Adrenal gland (tissue), 12 donors: ENCODE measurements around the gene ACOT7. TPM values are rescaled to one million over a fixed set of nuclear protein-coding genes. Genes with fewer than 3 reads are reported as not detected.

Experiments
- DNase-seq, 7 donors: peaks; one replicate each; pipeline ENCODE4 v3.0.0-alpha.2; 2019 to 2020
- H3K27ac ChIP-seq, 5 donors: fragments of 200-600 bp; sonication (generic) in 4 of 5; 1 replicate in 3 of 5; 2 replicates in 2 of 5; pipeline versions ENCODE4 v1.5.1 to v1.8.0; 2016 to 2020; ENCODE audit warnings: mild to moderate bottlenecking in 1 of 5
- H3K27me3 ChIP-seq: fragments of 200-600 bp; 2 replicates; pipeline ENCODE4 v1.8.0; 2021
- H3K36me3 ChIP-seq, 2 donors: fragments of 200-600 bp; replicated peaks in 1 of 2; 1 replicate in 1 of 2; 2 replicates in 1 of 2; pipeline versions ENCODE4 v1.5.1 to v1.8.0; 2018 to 2022
- H3K4me1 ChIP-seq, 2 donors: fragments of 200-600 bp; replicated peaks in 1 of 2; 1 replicate in 1 of 2; 2 replicates in 1 of 2; pipeline versions ENCODE4 v1.5.1 to v1.8.0; 2018 to 2021
- H3K4me3 ChIP-seq, 4 donors: fragments of 200-600 bp; sonication (generic) in 3 of 4; one replicate each; pipeline ENCODE4 v1.5.1; 2016 to 2018
- H3K9me3 ChIP-seq, 3 donors: fragments of 200-600 bp; sonication (generic) in 1 of 3; replicated peaks in 1 of 3; 1 replicate in 2 of 3; 2 replicates in 1 of 3; pipeline versions ENCODE4 v1.5.1 to v1.8.0; 2016 to 2021
- POLR2A ChIP-seq, 2 donors: fragments of 450-650 bp; IDR thresholded peaks; one replicate each; pipeline ENCODE4 v1.6.1; 2017; ENCODE audit warnings: antibody characterized with exemption in 2 of 2, mild to moderate bottlenecking in 2 of 2, moderate library complexity in 1 of 2
- WGBS, 4 donors: extraction: QIAGEN DNeasy Blood & Tissue Kit in 2 of 4; methylation state at CpG; one replicate each; pipeline versions ENCODE4 v1.1.5 to v1.1.7; 2013 to 2017; 5-methylcytosine and 5-hydroxymethylcytosine counted together
- intact Hi-C, 2 donors: fragments of 100-400 bp; cut with DNase I; formaldehyde crosslinking; loops; one replicate each; pipeline versions ENCODE4 v1.14.1 to v1.15.0; 2022 to 2023
- polyA plus RNA-seq, 3 donors: library from polyadenylated mRNA; stranded (reverse); fragments of 200-250 nt in 2 of 3; fragments of 350-450 nt in 1 of 3; fragmentation: Illumina TruSeq in 1 of 3; extraction: RNeasy Lipid Tissue Mini Kit (QIAGEN cat#74804) in 1 of 3; gene quantifications; one replicate each; pipeline ENCODE4 v1.2.3, GENCODE V29; 2013 to 2014
- total RNA-seq, 9 donors: library from RNA; depleted of rRNA in 4 of 9; stranded (reverse); fragments of >200 nt in 4 of 9; fragments of 120-200 nt in 1 of 9; fragmentation: NEBNext Ultra II Directional in 1 of 9; extraction: Animal tissue kit (Norgen Biotek cat#: 25700) in 1 of 9; gene quantifications; one replicate each; pipeline versions ENCODE4 v1.1.0 to v1.2.4, GENCODE V29; 2013 to 2023
- TF ChIP-seq, protein P1 (sequence below), 6 experiments: fragments of 450-650 bp in 4 of 6; fragments of 200-600 bp in 2 of 6; sonication (generic) in 1 of 6; IDR thresholded peaks; 1 replicate in 5 of 6; 2 replicates in 1 of 6; pipeline versions ENCODE4 v1.5.1 to v1.8.0; 2016 to 2021; ENCODE audit warnings: antibody characterized with exemption in 6 of 6, mild to moderate bottlenecking in 2 of 6, moderate library complexity in 1 of 6
- donor health status: healthy with polysubstance abuse.
- donor health status: Bipolar disorder and iron deficiency.
- donor health status: DM: yes; HTN: yes; CAD: no.
- donor health status: DM: no; HTN: no; CAD: no.
- donor health status: DM: no; HTN: no; CAD: no.
- donor health status: DM: yes; HTN: yes; CAD: no.

Gene ACOT7
- total and polyA plus RNA-seq, 12 donors: 8.4 to 29.4 (median 14.5) TPM

DNA sequence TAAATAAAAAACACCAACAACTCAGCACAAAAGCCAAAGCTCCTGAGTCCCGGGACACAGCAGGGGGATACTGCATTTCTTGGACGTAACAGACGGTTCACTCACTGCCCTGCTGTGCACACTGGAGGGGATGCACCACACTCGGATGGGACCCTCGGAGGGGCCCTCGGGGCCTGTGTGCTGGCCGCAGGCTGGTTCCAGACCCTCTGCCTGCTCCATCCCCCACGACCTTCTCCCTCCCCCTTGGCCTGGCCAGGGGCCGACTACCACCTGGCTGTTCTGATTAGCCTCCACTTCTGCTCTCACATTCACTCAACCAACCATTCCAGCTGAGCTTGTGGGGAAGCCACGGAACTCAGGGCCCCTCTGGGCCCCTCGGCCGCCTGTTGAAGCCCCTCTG lies 64.9 kb downstream of the ACOT7 start:
- H3K4me1 ChIP-seq: no peaks in the 10 kb centered on the region
- no peaks in the 10 kb centered on the region for H3K9me3 ChIP-seq
- H3K4me3 ChIP-seq: no peak overlapping the region
- no peaks in the 10 kb centered on the region for H3K27me3 ChIP-seq
- intact Hi-C loops: no loop called here
- no peaks in the 10 kb centered on the region for H3K36me3 ChIP-seq
- WGBS, 4 donors: 88 to 92% (median 91%) methylated on average over 7 to 12 of the region's 12 CpGs
- no peak for DNase-seq
- TF ChIP-seq, protein P1, sequence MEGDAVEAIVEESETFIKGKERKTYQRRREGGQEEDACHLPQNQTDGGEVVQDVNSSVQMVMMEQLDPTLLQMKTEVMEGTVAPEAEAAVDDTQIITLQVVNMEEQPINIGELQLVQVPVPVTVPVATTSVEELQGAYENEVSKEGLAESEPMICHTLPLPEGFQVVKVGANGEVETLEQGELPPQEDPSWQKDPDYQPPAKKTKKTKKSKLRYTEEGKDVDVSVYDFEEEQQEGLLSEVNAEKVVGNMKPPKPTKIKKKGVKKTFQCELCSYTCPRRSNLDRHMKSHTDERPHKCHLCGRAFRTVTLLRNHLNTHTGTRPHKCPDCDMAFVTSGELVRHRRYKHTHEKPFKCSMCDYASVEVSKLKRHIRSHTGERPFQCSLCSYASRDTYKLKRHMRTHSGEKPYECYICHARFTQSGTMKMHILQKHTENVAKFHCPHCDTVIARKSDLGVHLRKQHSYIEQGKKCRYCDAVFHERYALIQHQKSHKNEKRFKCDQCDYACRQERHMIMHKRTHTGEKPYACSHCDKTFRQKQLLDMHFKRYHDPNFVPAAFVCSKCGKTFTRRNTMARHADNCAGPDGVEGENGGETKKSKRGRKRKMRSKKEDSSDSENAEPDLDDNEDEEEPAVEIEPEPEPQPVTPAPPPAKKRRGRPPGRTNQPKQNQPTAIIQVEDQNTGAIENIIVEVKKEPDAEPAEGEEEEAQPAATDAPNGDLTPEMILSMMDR (IDR thresholded peaks at IDR 0.05): no peak
- TF ChIP-seq POLR2A (IDR thresholded peaks at IDR 0.05): no peak
- no peak overlapping the region for H3K27ac ChIP-seq

DNA sequence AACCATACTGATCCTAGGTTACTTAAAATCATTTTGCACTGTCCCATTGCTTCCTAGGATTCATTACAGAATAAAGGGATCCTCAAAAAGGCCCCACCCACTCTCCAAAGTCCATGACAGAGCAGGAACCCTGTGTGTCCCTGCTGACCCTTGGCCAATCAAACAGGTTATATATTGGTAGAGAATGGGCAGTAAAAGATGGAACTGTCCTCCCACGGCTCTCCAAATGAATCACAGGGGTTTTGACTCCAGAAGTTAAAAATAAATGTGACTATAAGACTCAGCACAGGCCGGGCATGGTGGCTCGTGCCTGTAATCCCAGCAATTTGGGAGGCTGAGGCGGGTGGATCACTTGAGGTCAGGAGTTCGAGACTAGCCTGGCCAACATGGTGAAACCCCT lies 65.5 kb downstream of the ACOT7 start:
- TF ChIP-seq POLR2A (IDR thresholded peaks at IDR 0.05): no peak
- TF ChIP-seq, protein P1 (IDR thresholded peaks at IDR 0.05): no peak
- H3K9me3 ChIP-seq: no peaks in the 10 kb centered on the region
- H3K4me3 ChIP-seq: no peak overlapping the region
- DNase-seq: no peak
- no peak overlapping the region for H3K27ac ChIP-seq
- intact Hi-C loops: no loop called here
- 87 to 96% (median 91%) methylated on average over 4 to 5 of the region's 5 CpGs for WGBS, 4 donors
- no peaks in the 10 kb centered on the region for H3K4me1 ChIP-seq
- H3K36me3 ChIP-seq: no peaks in the 10 kb centered on the region
- H3K27me3 ChIP-seq: no peaks in the 10 kb centered on the region

DNA sequence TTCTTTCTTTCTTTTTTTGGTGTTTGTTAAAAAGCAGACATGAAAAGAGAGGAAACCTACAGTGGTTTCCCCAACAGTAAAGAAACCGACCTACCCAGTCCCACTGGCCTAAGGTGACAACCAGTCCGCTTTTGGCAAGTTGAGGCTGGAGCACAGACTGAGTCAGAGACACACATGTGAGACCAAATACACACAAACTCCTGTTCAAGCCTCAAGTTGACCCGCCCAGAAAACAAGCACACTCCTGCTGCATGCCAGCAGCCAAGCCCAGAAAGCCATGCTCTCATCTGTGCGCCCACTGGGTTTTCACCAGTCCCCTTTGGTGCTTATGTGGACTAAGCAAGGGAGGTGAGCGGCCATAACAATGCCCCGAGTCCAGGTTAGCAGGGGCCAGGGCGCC lies 68.1 kb downstream of the ACOT7 start:
- no peak for DNase-seq
- H3K9me3 ChIP-seq: no peaks in the 10 kb centered on the region
- H3K4me1 ChIP-seq: no peaks in the 10 kb centered on the region
- no peaks in the 10 kb centered on the region for H3K27me3 ChIP-seq
- no peak overlapping the region for H3K27ac ChIP-seq
- intact Hi-C loops: no loop called here
- no peaks in the 10 kb centered on the region for H3K36me3 ChIP-seq
- no peak for TF ChIP-seq POLR2A (IDR thresholded peaks at IDR 0.05)
- TF ChIP-seq, protein P1 (IDR thresholded peaks at IDR 0.05): no peak
- no peak overlapping the region for H3K4me3 ChIP-seq
- WGBS, 4 donors: 84 to 97% (median 97%) methylated on average over 6 to 7 of the region's 7 CpGs

DNA sequence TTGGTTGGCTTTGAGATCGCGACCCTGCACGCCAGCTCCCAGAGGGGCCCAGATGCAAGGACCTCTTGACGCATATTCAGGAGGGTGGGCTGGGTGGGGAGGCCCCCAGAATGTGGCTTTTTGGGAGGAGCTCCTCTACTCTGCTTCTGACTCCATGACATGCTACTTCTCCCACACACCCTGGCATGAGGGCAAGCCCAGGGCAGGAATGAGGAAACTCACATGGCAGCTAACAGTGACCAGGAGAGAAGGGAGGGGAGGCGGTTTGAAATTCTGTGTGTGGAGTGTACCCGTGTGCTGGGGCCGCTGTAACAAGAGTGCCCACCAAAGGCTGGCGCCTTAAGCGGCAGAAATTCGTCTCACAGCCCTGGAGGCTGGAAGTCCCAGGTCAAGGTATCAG lies 71.4 kb downstream of the ACOT7 start:
- no peaks in the 10 kb centered on the region for H3K9me3 ChIP-seq
- 96 to 98% (median 97%) methylated on average over 10 of the region's 10 CpGs for WGBS, 4 donors
- TF ChIP-seq POLR2A (IDR thresholded peaks at IDR 0.05): no peak
- TF ChIP-seq, protein P1 (IDR thresholded peaks at IDR 0.05): no peak

More for the DNA sequence above, 71.4 kb downstream of the ACOT7 start:
- intact Hi-C loops: no loop called here
- Histone ChIP-seq H3K27me3 (no peaks in the 10 kb centered on the region), H3K4me1 (no peaks in the 10 kb centered on the region), H3K36me3 (no peaks in the 10 kb centered on the region), H3K27ac (no peak overlapping the region), H3K4me3 (no peak overlapping the region)
- DNase-seq: no peak
